Measurements from ENCODE around the gene LELP1.
A peak's percentile ranks its signal among the peaks of the same experiment; 100 is the strongest.
"Not testable (repeated sequence)": the region's sequence is repeated elsewhere in the genome, so short reads cannot be mapped to it uniquely, and the experiment has no call there.

LELP1 gene

GRCh38 chr1:153203130-153203529, at the start of gene LELP1:
TSS of gene LELP1 (plus strand) at chr1:153203430. CDS start at chr1:153204708, 1,278 bp downstream.
- DNase-seq = no peak

DNA sequence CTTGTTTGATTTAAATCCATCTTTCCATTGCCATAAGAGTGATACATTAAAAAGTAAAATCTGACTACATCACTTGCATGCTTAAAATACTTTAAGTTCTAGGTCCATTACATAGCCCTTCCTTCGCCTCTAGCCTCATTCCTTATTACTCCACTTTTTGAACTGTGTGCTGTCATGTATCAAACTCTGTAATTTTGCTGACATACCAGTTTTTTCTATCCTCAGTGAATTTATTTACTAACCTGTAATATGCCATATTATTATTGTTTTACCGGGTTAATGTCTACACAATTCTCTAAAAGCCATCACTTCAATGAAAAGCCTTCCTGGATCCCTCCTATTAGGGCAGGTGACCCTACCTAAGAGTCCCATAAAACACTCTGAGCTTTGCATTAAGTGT, 47.7 kb upstream of the LELP1 start:
- DNase-seq = no peak

- no peak for DNase-seq
These were observed 34.5 kb upstream of the LELP1 start for GRCh38 chr1:153168686-153169085.

DNA sequence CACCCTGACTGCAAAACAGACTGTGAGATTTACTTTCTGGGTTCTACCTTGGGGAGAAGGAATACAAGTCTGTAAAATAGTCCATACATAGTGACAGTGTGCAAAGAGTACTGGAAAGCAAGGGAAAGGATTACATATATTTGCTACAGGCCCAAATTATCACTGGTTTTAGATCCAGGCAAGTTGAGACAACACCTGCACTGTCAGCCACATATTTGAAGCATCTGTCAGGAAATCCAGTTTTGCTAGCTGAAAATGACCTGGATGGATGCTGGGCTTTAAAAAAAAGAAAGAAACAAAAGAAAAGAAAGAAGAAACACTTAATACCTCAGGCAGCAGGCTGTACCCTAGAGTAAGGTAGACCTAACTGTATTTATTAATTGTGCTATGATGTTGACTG, 28.6 kb upstream of the LELP1 start:
- DNase-seq = no peak

GRCh38 chr1:153178922-153179321, 24.3 kb upstream of the LELP1 start:
- no peak for DNase-seq

GRCh38 chr1:153180556-153180955, 22.7 kb upstream of the LELP1 start:
- DNase-seq = no peak

- not testable (repeated sequence) for DNase-seq
These were observed 14.9 kb upstream of the LELP1 start for GRCh38 chr1:153188301-153188700.

- no peak for DNase-seq
These were observed 12.9 kb upstream of the LELP1 start for GRCh38 chr1:153190373-153190772.

GRCh38 chr1:153192697-153193096, 10.5 kb upstream of the LELP1 start:
- no peak for DNase-seq

DNA sequence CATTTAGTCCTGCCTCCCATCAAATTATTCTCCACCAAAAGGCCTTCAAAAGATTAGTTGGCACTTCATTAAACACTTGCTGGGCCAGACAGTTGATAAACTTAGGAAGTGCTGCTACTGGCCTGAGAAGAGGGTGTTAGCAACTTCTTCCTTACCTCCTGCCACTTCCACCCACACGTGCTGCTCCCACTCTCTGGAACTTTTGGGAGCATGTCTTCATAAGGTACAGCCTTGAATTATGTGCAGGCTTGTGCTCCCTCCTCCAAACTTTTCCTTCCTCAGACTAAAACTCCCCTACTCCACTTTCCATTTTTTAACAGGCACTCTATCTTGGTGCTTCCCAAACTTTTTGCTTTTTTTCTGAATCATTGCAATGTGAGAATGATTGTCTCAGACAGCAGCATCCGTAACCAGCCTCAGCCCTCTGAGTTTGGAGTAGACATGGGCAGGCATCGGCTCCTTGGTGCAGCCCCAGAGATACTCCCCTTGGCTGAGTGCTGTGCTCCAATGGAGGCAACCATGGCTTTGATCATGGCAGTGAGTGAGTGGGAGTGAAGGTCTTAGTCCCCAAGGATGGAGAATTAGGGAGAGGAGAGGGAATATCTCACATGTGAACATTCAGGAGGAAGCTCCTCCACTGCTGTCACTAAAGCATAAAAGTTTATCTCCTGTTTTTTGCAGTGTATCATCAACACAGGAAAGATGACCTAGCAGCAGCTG, 8.7 kb upstream of the LELP1 start:
- no peak for DNase-seq

DNA sequence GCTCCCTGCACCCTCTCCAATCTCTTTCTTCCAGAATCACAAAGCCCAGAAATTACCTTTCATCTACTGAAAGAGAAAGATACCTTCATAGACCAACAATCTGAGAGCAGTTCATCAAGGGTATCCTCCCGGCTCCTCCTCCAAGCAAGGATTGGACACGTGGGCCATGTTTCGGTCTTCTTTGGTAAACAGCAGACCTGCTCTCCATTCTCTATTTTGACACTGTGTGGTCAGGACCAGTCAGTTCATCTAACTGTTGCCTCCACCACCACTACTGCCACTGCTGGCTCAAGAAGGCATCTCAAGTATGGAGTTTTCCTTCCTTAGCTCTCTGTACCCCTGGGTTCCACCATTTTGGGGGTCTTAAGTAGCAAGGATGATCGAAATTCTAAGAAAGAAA, 8.0 kb upstream of the LELP1 start:
- no peak for DNase-seq

DNA sequence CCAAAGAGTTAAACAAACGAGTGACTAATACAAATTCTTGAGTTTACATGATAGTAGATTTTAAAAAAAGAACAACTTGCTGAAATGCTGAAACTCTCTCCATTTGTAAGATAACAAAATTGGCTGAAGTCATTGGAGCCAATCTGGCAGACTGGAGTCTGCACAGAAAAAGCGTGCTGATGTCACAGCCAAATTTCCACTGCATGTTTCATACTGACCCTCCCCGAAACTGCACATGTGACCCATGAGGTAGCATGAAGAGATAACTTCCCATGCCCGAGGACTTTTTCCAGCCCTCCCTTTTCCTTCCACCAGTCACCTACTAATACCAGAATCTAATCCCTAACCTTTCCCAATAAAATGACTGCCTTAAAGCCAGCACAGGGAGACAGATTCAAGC, 1.2 kb upstream of the LELP1 start:
- no peak for DNase-seq

DNA sequence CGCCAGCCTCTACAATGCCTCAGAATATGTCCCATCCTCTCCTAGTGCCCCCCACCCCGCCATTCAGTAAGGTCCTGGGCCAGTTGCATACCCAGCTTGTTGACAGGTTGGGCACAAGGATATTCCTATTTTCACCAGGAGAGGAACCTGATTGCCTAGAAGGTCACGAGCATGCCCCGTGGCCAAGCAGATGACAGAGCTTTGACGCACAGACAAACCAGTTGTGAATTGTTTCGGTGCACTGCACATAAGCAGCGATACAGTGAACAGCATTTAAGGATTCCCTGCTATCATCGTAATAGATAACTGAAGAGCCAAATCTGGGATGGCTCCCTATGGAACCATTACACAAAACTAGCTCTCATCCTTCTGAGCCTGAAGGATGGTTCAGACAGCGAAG, 3.4 kb downstream of the LELP1 start:
- no peak for DNase-seq

GRCh38 chr1:153210206-153210605, 7.0 kb downstream of the LELP1 start:
- DNase-seq = no peak

- no peak for DNase-seq
These were observed 9.0 kb downstream of the LELP1 start for GRCh38 chr1:153212201-153212600.

GRCh38 chr1:153213519-153213918, 10.3 kb downstream of the LELP1 start:
- DNase-seq = no peak

DNA sequence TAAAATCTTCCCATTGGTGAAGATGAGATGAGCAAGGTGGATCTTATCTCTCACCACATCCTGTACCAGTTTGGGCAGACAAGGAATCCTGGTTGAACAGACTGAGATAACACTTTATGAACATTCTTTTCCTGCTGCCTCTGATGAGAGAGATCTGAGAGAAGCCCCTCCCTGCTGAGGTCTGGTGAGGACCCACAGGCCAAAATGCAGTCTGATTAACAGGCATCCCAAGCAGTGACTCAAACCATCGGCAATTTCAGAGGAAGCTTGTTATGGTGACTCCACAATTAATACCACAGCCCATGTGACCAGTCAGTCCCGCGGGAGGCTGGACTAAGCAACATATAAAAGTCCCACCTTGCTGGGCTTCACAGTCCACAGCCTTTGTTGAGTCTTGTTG, 14.0 kb downstream of the LELP1 start, which contains the start of gene PRR9:
PRR9 (plus strand) TSS at position 373 of the 400 bp plus-strand sequence. CDS start 561 bp downstream, outside the sequence.
- DNase-seq = no peak

GRCh38 chr1:153217744-153218416, 14.7 kb downstream of the LELP1 start:
- no peak for DNase-seq

- no peak for DNase-seq
These were observed 17.5 kb downstream of the LELP1 start for GRCh38 chr1:153220606-153221303.

- peak; percentile 21 for DNase-seq
These were observed 20.0 kb downstream of the LELP1 start for GRCh38 chr1:153223040-153223891.

GRCh38 chr1:153227810-153228209, 24.6 kb downstream of the LELP1 start:
- no peak for DNase-seq

DNA sequence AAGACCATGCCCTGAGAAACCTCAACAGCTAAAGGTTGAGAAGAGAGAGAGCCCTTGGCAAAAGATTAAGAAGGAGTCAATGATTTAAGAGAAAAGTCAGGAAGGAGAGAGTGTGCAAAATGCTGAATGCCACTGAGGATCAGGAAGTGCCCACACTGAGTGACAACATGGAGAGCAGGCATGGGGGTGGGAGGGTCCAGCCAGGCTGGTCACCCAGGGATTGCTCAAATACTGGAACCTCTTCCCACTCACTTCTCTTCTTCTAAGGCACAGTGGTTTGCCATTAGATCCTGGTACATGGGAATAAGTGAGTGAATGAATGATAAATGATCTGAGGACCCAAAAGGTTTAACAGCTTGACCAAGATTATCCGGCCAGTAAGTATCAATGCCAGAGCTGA, 25.3 kb downstream of the LELP1 start:
- DNase-seq = no peak
